Lower leg skin (tissue), 3 donors: ENCODE results near the gene ZC3H7B.

Experiments used
- POLR2A ChIP-seq, 2 donors: fragments of 450-650 bp; IDR thresholded peaks; one replicate each; pipeline ENCODE4 v1.6.1; 2016 to 2017; ENCODE audit warnings: antibody characterized with exemption in 2 of 2, mild to moderate bottlenecking in 1 of 2, moderate library complexity in 1 of 2
- TF ChIP-seq, protein P1 (sequence below), 3 donors: fragments of 450-650 bp; IDR thresholded peaks; one replicate each; pipeline ENCODE4 v1.5.1; 2016; ENCODE audit warnings: antibody characterized with exemption in 3 of 3, mild to moderate bottlenecking in 3 of 3, moderate library complexity in 2 of 3

DNA sequence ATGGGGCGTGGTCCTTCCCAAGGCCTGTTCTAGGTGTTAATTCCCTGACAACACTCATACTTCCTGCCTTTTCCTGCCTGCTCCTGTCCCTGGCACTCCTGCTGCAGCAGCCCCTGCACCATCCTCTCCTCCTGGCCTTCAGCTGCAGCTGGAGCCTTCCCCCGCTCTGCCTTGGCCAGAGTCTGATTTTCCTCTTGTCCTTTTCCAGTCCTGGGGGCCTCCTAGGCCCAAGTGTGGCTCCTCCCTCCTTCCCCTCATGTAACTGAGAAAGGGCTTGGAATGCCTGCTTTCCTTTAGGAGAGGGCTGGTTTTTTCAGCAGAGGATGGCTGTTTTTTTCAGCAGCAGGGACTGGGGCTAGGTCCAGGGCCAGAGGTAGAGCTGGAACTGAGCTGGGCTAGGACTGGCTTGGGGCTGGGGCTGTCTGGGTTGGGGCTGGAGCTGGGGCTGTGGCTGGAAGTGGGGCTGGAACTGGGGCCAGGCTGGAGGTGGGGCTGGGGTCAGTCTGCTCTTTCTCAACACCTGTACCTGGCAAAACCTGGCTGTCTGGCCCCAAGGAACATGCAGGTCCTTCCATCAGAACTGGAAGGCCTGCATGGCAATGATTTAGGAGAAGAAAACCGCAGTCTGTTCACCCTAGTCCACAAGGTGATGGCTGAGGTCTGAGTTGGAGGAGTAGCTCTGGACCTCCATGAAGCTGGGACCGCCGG is 23.6 kb downstream of the ZC3H7B start:
- TF ChIP-seq, protein P1, sequence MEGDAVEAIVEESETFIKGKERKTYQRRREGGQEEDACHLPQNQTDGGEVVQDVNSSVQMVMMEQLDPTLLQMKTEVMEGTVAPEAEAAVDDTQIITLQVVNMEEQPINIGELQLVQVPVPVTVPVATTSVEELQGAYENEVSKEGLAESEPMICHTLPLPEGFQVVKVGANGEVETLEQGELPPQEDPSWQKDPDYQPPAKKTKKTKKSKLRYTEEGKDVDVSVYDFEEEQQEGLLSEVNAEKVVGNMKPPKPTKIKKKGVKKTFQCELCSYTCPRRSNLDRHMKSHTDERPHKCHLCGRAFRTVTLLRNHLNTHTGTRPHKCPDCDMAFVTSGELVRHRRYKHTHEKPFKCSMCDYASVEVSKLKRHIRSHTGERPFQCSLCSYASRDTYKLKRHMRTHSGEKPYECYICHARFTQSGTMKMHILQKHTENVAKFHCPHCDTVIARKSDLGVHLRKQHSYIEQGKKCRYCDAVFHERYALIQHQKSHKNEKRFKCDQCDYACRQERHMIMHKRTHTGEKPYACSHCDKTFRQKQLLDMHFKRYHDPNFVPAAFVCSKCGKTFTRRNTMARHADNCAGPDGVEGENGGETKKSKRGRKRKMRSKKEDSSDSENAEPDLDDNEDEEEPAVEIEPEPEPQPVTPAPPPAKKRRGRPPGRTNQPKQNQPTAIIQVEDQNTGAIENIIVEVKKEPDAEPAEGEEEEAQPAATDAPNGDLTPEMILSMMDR (IDR thresholded peaks at IDR 0.05) = no peak
- TF ChIP-seq POLR2A (IDR thresholded peaks at IDR 0.05) = no peak
